WTC11 (cell line): ENCODE results near the gene VWA5B1.

ENCODE experiments used
- ATF3 ChIP-seq: sonication (generic); formaldehyde crosslinking; conservative IDR thresholded peaks from 2 replicates; pipeline ENCODE4 v1.8.1; 2022; ENCODE audit warnings: mild to moderate bottlenecking, missing genetic modification reagents
- E2F4 ChIP-seq: sonication (generic); formaldehyde crosslinking; IDR thresholded peaks from 2 replicates; pipeline ENCODE4 v1.8.1; 2022; ENCODE audit warnings: low read depth, mild to moderate bottlenecking, moderate library complexity, missing genetic modification reagents, borderline replicate concordance
- HMGA2 ChIP-seq: fragments of 250-450 bp; sonication (Bioruptor Pico); IDR thresholded peaks from 2 replicates; pipeline ENCODE4 v1.4.0; 2021; ENCODE audit warnings: mild to moderate bottlenecking, moderate library complexity
- SP1 ChIP-seq: sonication (generic); formaldehyde crosslinking; conservative IDR thresholded peaks from 2 replicates; pipeline ENCODE4 v1.8.1; 2022; ENCODE audit warnings: missing genetic modification reagents
- TF ChIP-seq, protein P1 (sequence below): fragments of 200-600 bp; IDR thresholded peaks from 2 replicates; pipeline ENCODE4 v1.8.0; 2022; ENCODE audit warnings: antibody characterized with exemption
- TF ChIP-seq, protein P2 (sequence below): sonication (generic); formaldehyde crosslinking; IDR thresholded peaks from 2 replicates; pipeline ENCODE4 v1.8.0; 2022; ENCODE audit warnings: mild to moderate bottlenecking, missing genetic modification reagents
- TF ChIP-seq, protein P3 (sequence below): sonication (generic); formaldehyde crosslinking; conservative IDR thresholded peaks from 2 replicates; pipeline ENCODE4 v1.8.1; 2023; ENCODE audit warnings: mild to moderate bottlenecking, low read depth, missing genetic modification reagents, moderate library complexity
- TF ChIP-seq, protein P4 (sequence below): sonication (generic); formaldehyde crosslinking; IDR thresholded peaks from 2 replicates; pipeline ENCODE4 v1.8.0; 2022; ENCODE audit warnings: mild to moderate bottlenecking, missing genetic modification reagents

GRCh38 chr1:20318971-20319370 is 28.3 kb downstream of the VWA5B1 start:
- TF ChIP-seq, protein P1, sequence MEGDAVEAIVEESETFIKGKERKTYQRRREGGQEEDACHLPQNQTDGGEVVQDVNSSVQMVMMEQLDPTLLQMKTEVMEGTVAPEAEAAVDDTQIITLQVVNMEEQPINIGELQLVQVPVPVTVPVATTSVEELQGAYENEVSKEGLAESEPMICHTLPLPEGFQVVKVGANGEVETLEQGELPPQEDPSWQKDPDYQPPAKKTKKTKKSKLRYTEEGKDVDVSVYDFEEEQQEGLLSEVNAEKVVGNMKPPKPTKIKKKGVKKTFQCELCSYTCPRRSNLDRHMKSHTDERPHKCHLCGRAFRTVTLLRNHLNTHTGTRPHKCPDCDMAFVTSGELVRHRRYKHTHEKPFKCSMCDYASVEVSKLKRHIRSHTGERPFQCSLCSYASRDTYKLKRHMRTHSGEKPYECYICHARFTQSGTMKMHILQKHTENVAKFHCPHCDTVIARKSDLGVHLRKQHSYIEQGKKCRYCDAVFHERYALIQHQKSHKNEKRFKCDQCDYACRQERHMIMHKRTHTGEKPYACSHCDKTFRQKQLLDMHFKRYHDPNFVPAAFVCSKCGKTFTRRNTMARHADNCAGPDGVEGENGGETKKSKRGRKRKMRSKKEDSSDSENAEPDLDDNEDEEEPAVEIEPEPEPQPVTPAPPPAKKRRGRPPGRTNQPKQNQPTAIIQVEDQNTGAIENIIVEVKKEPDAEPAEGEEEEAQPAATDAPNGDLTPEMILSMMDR = no peak
- TF ChIP-seq, protein P2, sequence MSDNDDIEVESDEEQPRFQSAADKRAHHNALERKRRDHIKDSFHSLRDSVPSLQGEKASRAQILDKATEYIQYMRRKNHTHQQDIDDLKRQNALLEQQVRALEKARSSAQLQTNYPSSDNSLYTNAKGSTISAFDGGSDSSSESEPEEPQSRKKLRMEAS (CRISPR knock-in tag) = no peak
- TF ChIP-seq, protein P3, sequence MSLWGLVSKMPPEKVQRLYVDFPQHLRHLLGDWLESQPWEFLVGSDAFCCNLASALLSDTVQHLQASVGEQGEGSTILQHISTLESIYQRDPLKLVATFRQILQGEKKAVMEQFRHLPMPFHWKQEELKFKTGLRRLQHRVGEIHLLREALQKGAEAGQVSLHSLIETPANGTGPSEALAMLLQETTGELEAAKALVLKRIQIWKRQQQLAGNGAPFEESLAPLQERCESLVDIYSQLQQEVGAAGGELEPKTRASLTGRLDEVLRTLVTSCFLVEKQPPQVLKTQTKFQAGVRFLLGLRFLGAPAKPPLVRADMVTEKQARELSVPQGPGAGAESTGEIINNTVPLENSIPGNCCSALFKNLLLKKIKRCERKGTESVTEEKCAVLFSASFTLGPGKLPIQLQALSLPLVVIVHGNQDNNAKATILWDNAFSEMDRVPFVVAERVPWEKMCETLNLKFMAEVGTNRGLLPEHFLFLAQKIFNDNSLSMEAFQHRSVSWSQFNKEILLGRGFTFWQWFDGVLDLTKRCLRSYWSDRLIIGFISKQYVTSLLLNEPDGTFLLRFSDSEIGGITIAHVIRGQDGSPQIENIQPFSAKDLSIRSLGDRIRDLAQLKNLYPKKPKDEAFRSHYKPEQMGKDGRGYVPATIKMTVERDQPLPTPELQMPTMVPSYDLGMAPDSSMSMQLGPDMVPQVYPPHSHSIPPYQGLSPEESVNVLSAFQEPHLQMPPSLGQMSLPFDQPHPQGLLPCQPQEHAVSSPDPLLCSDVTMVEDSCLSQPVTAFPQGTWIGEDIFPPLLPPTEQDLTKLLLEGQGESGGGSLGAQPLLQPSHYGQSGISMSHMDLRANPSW (CRISPR knock-in tag) = no peak
- TF ChIP-seq ATF3 (CRISPR knock-in tag) (no peak), HMGA2 (CRISPR knock-in tag) (no peak), E2F4 (CRISPR knock-in tag) (no peak), SP1 (CRISPR knock-in tag) (no peak)
- TF ChIP-seq, protein P4, sequence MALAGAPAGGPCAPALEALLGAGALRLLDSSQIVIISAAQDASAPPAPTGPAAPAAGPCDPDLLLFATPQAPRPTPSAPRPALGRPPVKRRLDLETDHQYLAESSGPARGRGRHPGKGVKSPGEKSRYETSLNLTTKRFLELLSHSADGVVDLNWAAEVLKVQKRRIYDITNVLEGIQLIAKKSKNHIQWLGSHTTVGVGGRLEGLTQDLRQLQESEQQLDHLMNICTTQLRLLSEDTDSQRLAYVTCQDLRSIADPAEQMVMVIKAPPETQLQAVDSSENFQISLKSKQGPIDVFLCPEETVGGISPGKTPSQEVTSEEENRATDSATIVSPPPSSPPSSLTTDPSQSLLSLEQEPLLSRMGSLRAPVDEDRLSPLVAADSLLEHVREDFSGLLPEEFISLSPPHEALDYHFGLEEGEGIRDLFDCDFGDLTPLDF = no peak
